GM12892 (cell line): ENCODE data around the gene TREM1.
"Not testable (repeated sequence)": the region's sequence is repeated elsewhere in the genome, so short reads cannot be mapped to it uniquely, and the experiment has no call there.

Experiments used
- DNase-seq: peaks from one replicate; pipeline ENCODE4 v3.0.0; 2011; ENCODE audit not compliant: insufficient read length
- FAIRE-seq: peaks from 2 replicates; lab custom pipeline; 2011; peaks lifted over from hg19 to GRCh38; lab: Jason Lieb, UNC
- POLR2A ChIP-seq: IDR thresholded peaks from 2 replicates; pipeline ENCODE4 v1.6.1; 2011; ENCODE audit warnings: low read depth, low read length, control low read depth
- POLR2AphosphoS5 ChIP-seq: IDR thresholded peaks from 2 replicates; pipeline ENCODE4 v1.6.1; 2011; ENCODE audit warnings: low read depth, low read length, control low read depth
- TAF1 ChIP-seq: IDR thresholded peaks from 2 replicates; pipeline ENCODE4 v1.6.1; 2011; ENCODE audit warnings: low read depth, mild to moderate bottlenecking, control low read depth, low read length, borderline replicate concordance

TREM1 gene

DNA sequence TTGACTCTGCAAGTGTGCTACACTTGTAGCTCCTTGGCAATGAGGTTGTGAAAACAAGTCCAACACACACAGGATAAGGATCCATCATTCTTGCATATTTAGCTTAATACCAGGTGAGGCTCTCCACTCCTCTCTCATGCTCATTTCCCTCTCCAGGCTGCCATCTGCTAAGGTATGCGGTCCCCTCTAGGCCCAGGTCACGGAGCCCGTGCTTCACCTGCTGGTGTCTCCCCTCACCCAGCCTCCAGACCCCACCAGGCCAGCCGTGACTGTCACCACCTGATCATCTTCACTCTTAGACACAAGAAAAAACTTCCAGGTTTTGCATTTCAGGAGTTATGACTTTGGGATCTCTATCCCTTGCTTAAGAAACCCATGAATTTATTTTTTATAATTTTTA lies 34.7 kb upstream of the TREM1 start:
- FAIRE-seq (no peak), DNase-seq (no peak)
- TF ChIP-seq POLR2AphosphoS5 (no peak), POLR2A (no peak), TAF1 (no peak)

DNA sequence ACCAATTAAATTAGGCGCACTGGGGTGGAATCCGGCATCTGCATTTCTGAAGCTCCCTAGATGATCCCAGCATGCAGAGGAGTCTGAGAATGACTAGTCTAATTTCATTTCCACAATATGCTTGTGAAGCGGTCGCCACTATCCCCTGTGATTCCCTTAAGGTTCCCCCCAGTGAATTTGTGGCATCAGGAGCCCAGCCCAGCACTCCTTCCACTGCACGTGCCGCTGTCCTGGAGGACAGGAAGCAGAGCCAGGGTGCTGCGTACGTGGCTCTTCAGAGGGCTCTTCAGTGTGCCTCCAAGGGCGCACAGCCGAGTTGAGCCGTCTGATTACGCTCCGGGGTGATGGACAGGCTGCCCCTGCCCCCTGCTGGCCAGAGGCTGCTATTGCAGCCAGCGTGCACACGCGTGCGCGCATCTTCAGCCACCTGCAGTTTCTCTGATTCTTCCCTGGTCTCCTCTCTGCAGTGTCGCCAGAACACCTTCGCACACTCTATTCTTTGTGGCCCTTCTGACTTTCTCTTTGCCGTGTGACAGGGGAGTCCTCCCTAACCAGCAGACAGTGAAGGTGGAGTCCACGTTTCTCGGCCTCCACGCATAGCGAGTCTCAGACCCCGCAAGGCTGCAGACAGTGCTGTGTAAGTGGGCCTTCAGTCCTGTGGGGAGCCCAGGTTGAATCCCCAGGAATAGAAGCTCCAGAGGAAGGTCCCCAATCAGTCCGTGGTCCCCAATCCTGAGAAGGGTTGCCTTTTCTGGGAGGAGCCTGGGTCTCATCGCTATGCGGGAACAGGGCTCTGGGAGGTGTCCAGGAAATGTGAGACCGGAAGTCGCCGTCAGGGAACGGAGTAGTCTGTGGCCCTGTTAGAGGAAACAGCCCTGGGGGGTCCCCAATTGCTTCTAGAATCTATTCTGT lies 32.4 kb upstream of the TREM1 start:
- TF ChIP-seq TAF1 (peak; percentile 76), POLR2AphosphoS5 (0 out of 2 replicates have a peak, but pooled peaks have one; percentile 31), POLR2A (peak; percentile 44; the same call in 1 of the 2 replicates)
- DNase-seq (peak; percentile 58), FAIRE-seq (peak; percentile 98)

DNA sequence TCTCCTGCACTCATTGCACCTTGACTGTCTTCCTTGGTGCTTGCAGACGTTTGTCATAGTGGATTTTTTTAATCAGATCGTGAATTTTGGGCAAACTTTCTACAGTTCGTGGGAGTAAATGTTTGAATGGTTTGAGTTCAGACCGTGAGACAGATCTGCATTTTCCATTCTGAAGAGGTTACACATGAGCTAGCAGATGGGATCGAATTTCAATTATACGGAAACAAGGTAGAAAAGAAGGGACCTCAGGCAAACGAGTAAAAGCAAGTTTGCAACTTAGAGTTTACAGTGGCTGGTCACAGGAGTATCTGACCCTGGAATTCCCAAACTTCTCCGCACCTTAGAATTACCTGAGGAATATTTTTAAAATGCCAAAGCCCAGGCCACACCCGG lies 31.8 kb upstream of the TREM1 start:
- DNase-seq, result no peak
- FAIRE-seq, result no peak
- no peak for TF ChIP-seq POLR2AphosphoS5
- no peak for TF ChIP-seq POLR2A
- no peak for TF ChIP-seq TAF1

DNA sequence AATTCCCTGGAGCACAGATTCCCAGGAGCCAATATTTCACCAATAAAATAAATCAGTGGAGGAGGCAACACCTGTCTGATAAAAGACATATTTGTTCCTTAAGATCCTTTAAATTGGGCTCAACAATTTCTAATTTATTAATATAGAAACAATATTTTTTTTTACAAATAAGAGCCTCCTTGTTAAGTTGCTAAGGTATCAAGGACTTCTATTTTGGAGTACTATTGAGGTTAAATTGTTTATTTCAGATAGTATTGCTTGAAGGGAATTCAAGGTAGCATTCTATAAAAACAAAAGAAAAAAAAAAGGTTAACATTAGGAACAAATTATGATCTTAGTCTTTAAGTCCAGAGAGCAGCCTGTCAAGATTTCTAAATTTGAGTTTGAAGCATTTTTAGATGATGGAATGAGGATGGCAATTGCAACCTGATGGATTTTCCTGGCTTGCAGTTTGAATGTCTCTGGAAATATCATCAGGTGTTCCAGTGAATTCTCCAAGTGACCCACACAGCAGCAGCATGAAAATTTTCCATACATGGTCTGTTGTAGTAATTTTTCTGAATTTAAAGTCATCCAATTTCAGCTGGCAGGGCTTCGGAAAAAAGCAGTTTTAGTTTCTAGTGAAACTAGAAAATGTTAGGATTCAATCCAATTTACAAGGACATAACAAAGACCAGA lies 29.6 kb upstream of the TREM1 start:
- FAIRE-seq (no peak), DNase-seq (no peak)
- TF ChIP-seq POLR2AphosphoS5, result no peak
- no peak for TF ChIP-seq TAF1
- no peak for TF ChIP-seq POLR2A

DNA sequence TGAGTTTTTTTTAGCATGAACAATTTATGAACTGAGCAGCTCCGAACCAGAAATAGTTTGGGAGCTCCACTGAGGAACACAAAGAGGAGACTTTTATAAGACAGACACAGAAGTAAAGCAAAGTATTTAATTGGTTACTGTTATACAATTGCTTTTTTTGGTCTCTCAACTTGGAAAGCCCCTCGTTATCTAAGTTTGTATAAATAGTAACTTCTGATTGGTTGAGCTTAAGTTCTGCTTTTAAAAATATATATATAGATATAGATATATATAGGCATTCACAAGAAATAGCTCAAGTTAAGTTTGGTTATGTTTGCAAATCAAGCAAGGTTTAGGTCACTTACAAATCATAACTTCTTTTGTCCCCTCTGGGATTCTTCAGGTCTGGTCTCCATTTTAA lies 28.7 kb upstream of the TREM1 start:
- no peak for FAIRE-seq
- DNase-seq, result no peak
- no peak for TF ChIP-seq POLR2A
- TF ChIP-seq TAF1, result no peak
- TF ChIP-seq POLR2AphosphoS5, result no peak

DNA sequence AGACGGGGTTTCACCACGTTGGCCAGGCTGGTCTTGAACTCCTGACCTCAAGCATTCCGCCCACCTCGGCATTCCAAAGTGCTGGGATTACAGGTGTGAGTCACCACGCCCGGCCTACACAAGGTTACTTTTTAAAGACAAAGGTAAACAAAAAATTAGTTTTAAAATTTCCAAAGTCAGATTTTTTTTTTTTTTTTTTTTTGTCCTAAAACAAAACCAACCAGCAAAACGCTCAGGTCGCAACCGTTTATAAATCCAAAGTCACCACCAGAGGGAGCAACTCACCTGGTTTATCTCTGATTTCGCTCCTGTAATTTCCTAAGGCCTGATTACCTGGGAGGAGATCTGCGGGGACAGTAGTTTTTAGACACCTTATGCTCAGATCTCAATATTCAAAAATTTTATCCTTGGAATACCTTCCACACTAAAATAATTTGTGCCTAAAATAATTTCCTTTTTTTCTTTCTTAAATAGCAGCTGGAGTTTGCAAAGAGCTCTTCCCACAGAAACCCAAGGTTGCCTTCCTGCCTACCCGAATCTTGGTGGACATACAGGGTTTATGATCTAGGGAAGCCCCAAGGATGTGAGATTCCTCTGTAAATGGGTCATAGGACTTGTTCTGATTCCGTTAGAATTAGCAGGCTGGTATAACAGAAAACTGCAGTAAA lies 19.8 kb upstream of the TREM1 start:
- TF ChIP-seq TAF1 (no peak), POLR2AphosphoS5 (no peak), POLR2A (no peak)
- FAIRE-seq (peak; percentile 80), DNase-seq (no peak)

DNA sequence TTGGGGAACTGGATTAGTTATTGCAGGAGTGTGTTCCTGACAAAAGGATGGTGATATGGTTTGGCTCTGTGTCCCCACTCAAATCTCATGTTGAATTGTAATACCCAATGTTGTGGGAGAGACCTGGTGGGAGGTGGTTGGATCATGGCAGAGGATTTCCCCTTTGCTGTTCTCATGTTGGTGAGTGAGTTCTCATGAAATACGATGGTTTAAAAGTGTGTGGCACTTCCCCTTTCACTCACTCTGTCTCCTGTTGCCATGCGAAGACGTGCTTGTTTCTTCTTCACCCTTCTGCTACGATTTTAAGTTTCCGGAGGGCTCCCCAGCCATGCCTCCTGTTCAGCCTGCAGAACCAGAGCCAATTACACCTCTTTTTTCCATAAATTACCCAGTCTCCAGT lies 16.2 kb upstream of the TREM1 start:
- TF ChIP-seq POLR2A (no peak), TAF1 (no peak), POLR2AphosphoS5 (no peak)
- FAIRE-seq (peak; percentile 79), DNase-seq (no peak)

DNA sequence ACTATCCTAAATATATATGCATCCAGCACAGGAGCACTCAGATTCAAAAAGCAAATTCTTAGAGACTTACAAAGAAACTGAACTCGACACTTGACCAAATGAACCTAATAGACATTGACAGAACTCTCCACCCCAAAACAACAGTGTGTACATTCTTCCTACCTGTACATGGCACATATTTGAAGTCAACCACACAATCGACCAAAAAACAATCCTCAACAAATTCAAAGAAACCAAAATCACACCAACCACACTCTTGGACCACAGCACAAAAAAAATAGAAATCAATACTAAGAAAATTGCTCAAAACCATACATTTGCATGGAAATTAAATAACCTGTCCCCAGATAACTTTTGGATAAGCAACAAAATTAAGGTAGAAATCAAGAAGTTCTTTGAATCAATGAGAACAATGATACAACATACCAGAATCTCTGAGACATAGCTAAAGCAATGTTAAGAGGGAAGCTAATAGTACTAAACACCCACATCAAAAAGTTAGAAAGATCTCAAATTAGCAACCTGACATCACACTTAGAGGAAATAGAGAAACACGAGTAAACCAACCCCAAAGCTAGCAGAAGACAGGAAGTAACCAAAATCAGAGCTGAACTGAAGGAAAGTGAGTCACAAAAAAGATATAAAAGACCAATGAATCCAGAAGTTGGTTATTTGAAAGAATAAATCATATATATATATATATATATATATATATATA lies 12.5 kb upstream of the TREM1 start:
- no peak for DNase-seq
- peak; percentile 75 for FAIRE-seq

DNA sequence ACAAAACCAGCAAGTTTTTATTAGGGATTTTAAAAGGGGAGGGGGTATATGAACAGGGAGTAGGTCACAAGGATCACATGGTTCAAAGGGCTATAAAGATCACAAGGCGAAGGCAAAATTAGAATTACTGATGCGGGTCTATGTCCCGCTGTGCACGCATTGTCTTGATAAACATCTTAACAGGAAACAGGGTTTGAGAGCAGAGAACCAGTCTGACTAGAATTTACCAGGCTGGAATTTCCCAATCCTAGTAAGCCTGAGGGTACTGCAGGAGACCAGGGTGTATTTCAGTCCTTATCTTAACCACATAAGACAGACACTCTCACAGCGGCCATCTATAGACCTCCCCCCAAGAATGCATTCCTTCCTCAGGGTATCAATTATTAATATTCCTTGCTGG lies 10.8 kb upstream of the TREM1 start:
- FAIRE-seq, result peak; percentile 75
- not testable (repeated sequence) for DNase-seq

More for the DNA sequence above, 12.5 kb upstream of the TREM1 start:
- TF ChIP-seq POLR2AphosphoS5 (no peak), POLR2A (no peak), TAF1 (no peak)

DNA sequence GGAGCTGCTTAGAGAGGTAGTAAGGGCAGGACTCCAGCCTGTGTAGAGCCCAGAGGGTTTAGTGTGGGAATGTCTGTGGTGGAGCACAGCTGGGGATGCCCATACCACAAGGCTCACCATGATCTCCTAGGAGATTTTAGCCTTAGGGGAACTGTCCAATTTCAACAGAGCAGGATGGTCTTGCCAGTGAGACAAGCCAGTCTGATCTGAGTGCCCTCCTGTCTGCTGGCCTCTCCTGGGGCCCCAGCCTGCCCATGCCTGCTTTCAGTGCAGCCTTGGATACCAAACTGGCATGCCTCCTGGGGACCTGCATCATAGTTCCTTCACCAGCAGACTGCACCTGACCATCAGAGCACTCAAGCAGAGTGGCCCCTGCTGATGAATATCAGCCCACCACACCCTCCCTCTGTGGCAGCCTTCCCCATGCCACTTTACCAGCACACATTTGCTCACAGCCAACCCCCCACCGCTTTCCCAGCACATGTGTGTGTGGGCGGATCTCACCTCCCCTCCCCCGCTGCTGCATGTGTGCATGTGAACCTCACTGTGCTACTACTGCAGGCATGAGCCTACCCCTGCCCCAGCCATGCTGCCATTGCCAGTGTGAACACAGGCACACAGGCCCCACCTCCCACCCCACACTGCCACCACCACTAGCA lies 7.9 kb upstream of the TREM1 start:
- DNase-seq (no peak), FAIRE-seq (no peak)
- TF ChIP-seq POLR2AphosphoS5, result no peak
- no peak for TF ChIP-seq POLR2A
- TF ChIP-seq TAF1, result no peak

DNA sequence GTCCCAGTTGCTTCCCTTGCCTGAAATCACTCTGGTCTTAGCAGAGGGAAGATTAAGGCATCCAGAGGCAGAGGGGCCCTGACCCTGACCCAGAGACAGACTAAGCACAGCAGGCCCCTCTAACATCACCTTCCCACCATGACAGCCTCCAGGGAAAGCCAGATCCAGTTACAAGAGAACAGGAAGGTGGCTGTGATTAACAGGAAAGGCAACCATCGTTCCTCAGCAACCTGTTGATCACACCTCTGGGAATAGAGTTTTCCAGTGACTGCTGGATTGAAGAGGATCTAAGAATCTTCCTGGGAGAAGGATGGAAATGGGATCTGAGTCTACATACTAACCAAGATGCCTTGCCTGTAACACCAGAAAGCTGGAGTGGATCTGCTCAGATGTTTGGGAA lies 5.2 kb upstream of the TREM1 start:
- FAIRE-seq (no peak), DNase-seq (no peak)
- TF ChIP-seq POLR2A (no peak), POLR2AphosphoS5 (no peak), TAF1 (no peak)
